KG1 (cell line): Measurements from ENCODE around the gene HECTD1.
"Not testable (repeated sequence)": the region's sequence is repeated elsewhere in the genome, so short reads cannot be mapped to it uniquely, and the experiment has no call there.

Experiments used
- DNase-seq: peaks from one replicate; lab custom pipeline; 2025; lab: John Stamatoyannopoulos, UW

HECTD1 gene

DNA sequence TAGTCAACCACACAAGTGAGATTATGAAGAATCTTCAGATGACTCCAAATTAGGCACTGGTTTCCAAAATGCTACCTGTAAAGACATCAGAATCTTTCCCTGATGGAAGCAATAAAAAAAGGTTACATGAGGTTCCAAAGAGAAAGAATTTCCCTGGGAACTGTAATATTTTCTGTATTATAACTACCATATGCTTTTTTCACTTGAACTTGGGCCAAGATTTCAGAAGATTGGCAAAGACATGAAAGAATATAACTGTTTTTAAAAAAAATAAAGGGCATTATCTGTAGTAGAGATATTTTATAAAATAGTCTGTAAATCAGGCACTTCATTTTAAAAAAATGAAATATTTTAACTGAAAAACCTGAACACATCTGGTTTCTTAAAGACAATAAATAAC, 12.9 kb downstream of the HECTD1 start:
- no peak for DNase-seq

GRCh38 chr14:31194095-31194494, 13.5 kb downstream of the HECTD1 start:
- no peak for DNase-seq

DNA sequence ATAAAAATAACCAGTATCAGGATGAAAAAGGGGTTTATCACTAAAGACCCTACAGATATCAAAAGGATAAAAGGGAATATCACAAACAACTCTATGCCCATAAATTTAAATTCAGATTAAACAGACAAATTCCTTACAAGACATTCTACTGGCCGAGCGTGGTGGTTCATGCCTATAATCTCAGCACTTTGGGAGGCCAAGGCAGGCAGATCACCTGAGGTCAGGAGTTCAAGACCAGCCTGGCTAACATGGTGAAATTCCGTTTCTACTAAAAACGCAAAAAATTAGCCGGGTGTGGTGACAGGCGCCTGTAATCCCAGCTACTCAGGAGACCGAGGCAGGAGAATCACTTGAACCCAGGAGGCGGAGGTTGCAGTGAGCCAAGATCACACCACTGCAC, 15.0 kb downstream of the HECTD1 start:
- not testable (repeated sequence) for DNase-seq

- no peak for DNase-seq
Measured at GRCh38 chr14:31190717-31191263, 16.8 kb downstream of the HECTD1 start.

DNA sequence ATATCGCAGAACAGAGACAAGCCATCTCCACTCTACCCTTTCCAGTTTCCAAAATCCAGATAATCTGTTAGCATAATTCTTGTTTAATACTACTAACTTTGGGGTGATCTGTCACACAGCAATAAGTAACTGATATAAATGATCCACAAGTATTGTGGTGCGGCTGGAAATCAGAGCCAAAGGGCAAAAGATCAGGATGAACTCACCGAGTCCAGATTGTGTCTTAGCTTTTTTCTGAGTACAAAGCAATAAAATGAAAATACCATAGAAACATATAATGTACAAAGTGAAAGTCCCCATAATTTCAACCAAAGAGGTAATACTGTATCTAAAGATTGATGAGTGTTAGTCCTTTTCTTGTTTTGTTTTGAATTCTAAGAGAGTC, 17.4 kb downstream of the HECTD1 start:
- no peak for DNase-seq

GRCh38 chr14:31189346-31190218, 18.0 kb downstream of the HECTD1 start:
- DNase-seq = no peak

GRCh38 chr14:31188744-31189143, 18.8 kb downstream of the HECTD1 start:
- no peak for DNase-seq

DNA sequence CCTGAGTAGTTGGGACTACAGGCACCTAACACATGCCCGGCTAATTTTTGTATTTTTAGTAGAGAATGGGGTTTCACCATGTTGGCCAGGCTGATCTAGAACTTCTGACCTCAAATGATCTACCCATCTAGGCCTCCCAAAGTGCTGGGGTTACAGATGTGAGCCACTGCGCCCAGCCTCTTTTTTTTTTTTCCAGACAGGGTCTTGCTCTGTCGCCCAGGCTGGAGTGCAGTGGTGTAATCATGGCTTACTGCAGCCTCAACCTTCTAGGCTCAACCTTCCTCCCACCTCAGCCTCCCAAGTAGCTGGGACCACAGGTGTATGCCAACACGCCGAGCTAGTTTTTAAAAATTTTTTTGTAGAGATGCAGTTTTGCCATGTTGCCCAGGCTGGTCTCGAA, 25.6 kb downstream of the HECTD1 start:
- DNase-seq = not testable (repeated sequence)

DNA sequence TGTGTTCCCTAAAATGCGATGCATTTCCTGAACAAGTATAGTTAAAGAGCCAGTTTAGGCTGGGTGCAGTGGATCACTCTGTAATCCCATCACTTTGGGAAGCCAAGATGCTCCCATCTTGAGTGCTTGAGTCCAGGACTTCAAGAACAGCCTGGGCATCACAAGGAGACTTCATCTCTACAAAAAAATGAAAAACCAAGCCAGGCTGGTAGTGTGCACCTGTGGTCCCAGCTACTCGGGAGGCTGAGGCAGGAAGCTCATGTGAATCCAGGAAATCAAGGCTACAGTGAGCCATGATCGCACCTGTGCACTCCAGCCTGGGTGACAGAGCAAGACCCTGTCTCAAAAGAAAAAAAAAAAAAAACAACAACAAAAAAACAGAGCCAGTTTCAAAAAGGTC, 26.3 kb downstream of the HECTD1 start:
- no peak for DNase-seq

DNA sequence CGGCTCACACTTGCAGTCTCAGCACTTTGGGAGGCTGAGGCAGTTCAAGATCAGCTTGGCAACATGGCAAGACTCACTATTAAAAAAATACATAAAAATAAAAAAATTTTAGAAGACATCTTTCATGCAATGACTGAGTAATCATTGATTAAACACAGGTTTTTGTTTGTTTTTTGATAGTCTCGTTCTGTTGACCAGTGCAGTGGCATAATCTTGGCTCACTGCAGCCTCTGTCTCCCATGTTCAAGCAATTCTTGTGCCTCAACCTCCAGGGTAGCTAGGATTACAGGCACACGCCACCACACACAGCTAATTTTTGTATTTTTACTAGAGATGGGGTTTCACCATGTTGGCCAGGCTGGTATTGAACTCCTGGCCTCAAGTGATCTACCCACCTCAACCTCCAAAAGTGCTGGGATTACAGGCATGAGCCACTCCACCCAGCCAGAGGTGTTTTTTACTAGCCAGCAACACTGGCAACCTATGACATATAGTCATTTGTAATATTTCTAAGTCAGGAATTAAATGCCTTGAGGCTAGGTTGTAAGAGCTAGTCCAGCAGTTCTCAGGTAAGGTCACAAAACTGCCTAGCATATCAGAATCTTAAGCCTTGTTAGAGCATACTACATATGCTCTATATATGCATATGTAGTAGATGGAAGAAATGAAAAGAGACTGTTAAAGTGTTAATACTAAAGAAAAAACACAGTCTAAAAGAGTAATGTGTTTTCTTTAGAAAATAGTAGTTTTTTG, 27.1 kb downstream of the HECTD1 start:
- no peak for DNase-seq

- no peak for DNase-seq
Measured at GRCh38 chr14:31174433-31174832, 33.2 kb downstream of the HECTD1 start.

DNA sequence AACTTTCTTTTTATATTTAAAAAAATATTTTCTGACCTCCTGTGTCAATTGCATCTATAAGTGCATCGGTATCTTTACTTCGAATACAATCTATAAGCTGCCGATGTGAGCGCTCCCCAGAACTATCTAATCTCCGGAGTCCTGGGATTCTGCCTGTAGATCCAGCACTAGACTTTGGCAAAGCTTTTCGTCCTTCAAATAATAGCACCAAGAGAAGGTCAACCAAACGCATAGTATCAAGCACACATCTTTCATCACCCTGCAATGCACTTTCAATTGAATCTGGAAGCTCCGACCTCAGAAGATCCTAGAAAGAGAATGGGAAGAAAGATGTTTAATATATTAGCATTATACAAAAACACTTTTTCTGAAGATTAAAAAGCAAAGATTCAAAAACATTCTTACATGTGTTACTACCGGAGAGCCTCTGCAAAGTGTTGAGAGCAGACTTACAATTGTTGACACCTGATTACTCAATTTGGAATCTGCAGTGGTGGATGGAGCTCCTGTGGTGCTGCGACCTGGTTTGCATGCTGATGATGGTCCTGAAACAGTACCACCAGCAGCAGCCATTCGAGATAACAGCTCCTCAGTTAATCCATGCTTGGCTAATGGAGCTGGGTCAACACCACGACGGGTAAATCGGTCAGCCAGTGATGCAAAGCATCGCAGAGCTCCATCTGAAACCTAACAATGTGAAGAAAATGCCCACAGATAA, 34.3 kb downstream of the HECTD1 start:
- DNase-seq = no peak

DNA sequence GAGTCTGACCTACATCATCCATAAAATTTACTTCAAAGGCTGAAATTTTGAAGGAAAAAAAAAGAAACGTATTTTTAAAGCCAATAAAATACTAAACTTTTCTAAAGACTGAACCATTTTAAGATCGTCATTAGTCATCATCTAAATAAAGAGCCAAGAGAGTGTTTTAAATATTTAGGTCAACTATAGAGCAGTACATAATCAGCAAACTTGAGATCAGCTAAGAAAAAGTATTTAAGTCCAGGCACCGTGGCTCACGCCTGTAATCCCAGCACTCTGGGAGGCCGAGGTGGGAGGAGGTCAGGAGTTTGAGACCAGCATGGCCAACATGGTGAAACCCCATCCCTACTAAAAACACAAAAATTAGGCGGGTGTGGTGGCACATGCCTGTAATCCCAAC, 35.5 kb downstream of the HECTD1 start:
- DNase-seq = no peak

DNA sequence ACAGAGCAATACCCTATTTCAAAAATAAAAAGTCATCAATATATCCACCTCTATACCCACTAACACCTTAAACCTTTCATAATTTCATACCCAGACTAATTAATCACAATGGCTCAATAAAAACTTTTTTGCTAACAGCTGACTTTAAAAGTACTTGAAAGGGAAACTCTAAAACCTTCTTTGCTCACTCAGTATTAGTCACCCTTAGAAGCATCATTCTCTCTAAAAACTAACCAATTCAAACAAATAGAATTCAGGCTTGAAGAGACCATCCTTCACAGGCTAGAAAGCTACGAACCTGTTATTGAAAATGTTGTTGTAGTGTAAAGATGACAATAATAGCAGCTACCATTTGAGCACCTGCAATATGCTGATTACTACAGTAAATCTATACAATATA, 37.2 kb downstream of the HECTD1 start:
- DNase-seq = no peak

GRCh38 chr14:31169877-31170276, 37.7 kb downstream of the HECTD1 start:
- DNase-seq = no peak

DNA sequence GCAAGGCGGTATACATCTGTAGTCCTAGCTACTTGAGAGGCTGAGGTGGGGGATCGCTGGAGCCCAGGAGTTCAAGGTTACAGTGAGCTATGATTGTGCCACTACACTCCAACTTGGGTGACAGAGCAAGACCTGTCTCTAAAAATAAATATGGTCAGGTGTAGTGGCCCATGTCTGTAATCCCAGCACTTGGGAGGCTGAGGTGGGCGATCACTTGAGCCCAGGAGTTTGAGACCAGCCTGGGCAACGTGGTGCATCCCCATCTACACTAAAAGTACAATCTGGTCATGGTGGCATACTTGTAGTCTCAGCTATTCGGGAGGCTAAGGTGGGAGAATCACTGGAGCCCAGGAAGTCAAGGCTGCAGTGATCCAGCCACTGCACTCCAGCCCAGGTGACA, 40.6 kb downstream of the HECTD1 start:
- DNase-seq = no peak

GRCh38 chr14:31166271-31166561, 41.4 kb downstream of the HECTD1 start:
- no peak for DNase-seq

GRCh38 chr14:31164115-31164514, 43.5 kb downstream of the HECTD1 start:
- DNase-seq = no peak

GRCh38 chr14:31162910-31163649, 44.5 kb downstream of the HECTD1 start:
- no peak for DNase-seq

- DNase-seq = no peak
Measured at GRCh38 chr14:31161274-31161673, 46.3 kb downstream of the HECTD1 start.

DNA sequence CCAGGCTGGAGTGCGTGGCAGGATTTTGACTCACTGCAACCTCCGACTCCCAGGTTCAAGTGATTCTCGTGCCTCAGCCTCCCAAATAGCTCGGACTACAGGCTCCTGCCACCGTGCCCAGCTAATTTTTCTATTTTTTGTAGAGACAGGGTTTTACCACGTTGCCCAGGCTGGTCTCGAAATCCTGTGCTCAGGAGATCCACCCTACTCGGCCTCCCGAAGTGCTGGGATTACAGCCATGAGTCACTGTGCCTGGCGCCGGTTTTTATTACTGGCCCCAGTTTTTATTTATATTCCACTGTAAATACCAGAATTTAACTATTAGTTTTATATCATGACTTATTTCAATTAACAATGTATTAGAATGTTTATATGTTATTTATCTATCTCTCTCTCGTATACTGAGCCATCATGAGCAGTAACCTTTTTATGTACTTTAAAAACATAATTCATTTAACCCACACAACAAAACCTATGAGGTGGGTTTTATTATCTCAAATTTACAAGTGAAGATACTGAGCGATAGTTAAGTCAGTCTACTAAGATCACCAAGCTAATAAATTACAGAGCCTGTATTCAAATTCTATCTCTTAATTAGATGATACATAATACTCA, 47.8 kb downstream of the HECTD1 start:
- no peak for DNase-seq

DNA sequence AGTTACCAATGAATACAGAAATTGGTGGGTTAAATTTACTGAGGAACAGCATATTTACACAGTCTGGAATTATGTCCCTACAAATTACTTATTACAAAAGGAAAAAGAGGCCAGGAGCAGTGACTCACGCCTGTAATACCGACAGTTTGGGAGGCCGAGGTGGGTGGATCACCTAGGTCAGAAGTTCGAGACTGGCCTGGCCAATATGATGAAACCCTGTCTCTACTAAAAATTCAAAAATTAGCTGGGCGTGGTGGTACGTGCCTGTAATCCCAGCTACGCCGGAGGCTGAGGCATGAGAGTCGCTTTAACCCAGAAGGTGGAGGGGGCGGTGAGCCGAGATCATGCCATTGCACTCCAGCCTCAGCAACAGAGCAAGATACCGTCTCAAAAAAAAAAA, 52.6 kb downstream of the HECTD1 start:
- DNase-seq = no peak
